H1 (cell line): Measurements from ENCODE around the gene RPL12. TPM values are rescaled to one million over a fixed set of nuclear protein-coding genes. Genes with fewer than 3 reads are reported as not detected.
A peak's percentile ranks its signal among the peaks of the same experiment; 100 is the strongest.

Source experiments
- CTCF ChIA-PET: fragments of 300-600 bp; sonication (Branson Sonifier 250); formaldehyde crosslinking; loops from one replicate; lab custom pipeline; 2021; ENCODE audit not compliant: partially characterized antibody; lab: Charles Lee
- POLR2A ChIA-PET: fragments of 300-600 bp; sonication (Branson Sonifier 250); formaldehyde crosslinking; loops from one replicate; lab custom pipeline; 2021; ENCODE audit warnings: inconsistent platforms; ENCODE audit not compliant: partially characterized antibody; lab: Charles Lee
- DNase-seq, 2 experiments: peaks; one replicate each; pipeline versions ENCODE4 v3.0.0 to v3.0.0-alpha.2; 2010 to 2022; ENCODE audit warnings: low spot score in 2 of 2, low read depth in 1 of 2, mixed read lengths in 1 of 2
- FAIRE-seq: peaks from 2 replicates; lab custom pipeline; 2011; peaks lifted over from hg19 to GRCh38; lab: Jason Lieb, UNC
- H2AFZ ChIP-seq: 2 replicates; pipeline ENCODE4 v1.8.1; 2012; ENCODE audit warnings: low read length, inconsistent platforms
- H2AK5ac ChIP-seq: 2 replicates; pipeline ENCODE4 v1.6.1; 2013; ENCODE audit warnings: low read depth, low read length
- H2BK120ac ChIP-seq: replicated peaks from 2 replicates; pipeline ENCODE3; 2013; ENCODE audit warnings: low read depth, low read length, inconsistent platforms
- H2BK12ac ChIP-seq: 2 replicates; pipeline ENCODE4 v1.6.1; 2013; ENCODE audit warnings: low read depth, low read length
- H2BK15ac ChIP-seq: 2 replicates; pipeline ENCODE4 v1.6.1; 2013; ENCODE audit warnings: low read length
- H2BK20ac ChIP-seq: 2 replicates; pipeline ENCODE4 v1.6.1; 2013; ENCODE audit warnings: low read length
- H2BK5ac ChIP-seq: 2 replicates; pipeline ENCODE4 v1.6.1; 2013; ENCODE audit warnings: low read depth, low read length
- H3K14ac ChIP-seq: 2 replicates; pipeline ENCODE4 v1.6.1; 2013; ENCODE audit warnings: inconsistent platforms; ENCODE audit not compliant: insufficient read length
- H3K18ac ChIP-seq: 2 replicates; pipeline ENCODE4 v1.6.1; 2013; ENCODE audit warnings: low read length; ENCODE audit errors: extremely low read depth
- H3K23ac ChIP-seq: 2 replicates; pipeline ENCODE4 v1.6.1; 2013; ENCODE audit warnings: inconsistent platforms; ENCODE audit not compliant: insufficient read length
- H3K23me2 ChIP-seq: 2 replicates; pipeline ENCODE4 v1.6.1; 2013; ENCODE audit warnings: low read depth, low read length
- H3K27ac ChIP-seq: 2 replicates; pipeline ENCODE4 v1.6.1; 2011; ENCODE audit warnings: low read depth, low read length, inconsistent platforms
- H3K27me3 ChIP-seq, 4 experiments: replicated peaks in 1 of 4; 1 replicate in 1 of 4; 2 replicates in 3 of 4; pipeline versions ENCODE4 v1.6.1 to v1.8.1; 2011 to 2013; ENCODE audit warnings: low read length in 3 of 4, mild to moderate bottlenecking in 3 of 4, inconsistent platforms in 2 of 4, mixed read lengths in 2 of 4, moderate library complexity in 1 of 4; ENCODE audit not compliant: control insufficient read depth in 3 of 4, insufficient read depth in 3 of 4; ENCODE audit errors: extremely low read depth in 1 of 4
- H3K36me3 ChIP-seq, 4 experiments: 2 replicates each; pipeline versions ENCODE4 v1.6.1 to v1.8.1; 2011 to 2013; ENCODE audit warnings: mild to moderate bottlenecking in 4 of 4, low read length in 3 of 4, moderate library complexity in 2 of 4, control low read depth in 1 of 4, inconsistent platforms in 1 of 4; ENCODE audit not compliant: insufficient read depth in 4 of 4, control insufficient read depth in 2 of 4
- H3K4ac ChIP-seq: replicated peaks from 2 replicates; pipeline ENCODE3; 2013; ENCODE audit warnings: low read length, low read depth, mixed read lengths, inconsistent platforms; ENCODE audit not compliant: insufficient read length
- H3K4me1 ChIP-seq, 4 experiments: replicated peaks in 1 of 4; 1 replicate in 1 of 4; 2 replicates in 3 of 4; pipeline versions ENCODE4 v1.6.1 to v1.8.1; 2011 to 2013; ENCODE audit warnings: low read length in 3 of 4, inconsistent platforms in 2 of 4, mixed read lengths in 1 of 4; ENCODE audit not compliant: insufficient read depth in 4 of 4, control insufficient read depth in 3 of 4
- H3K4me2 ChIP-seq, 2 experiments: 2 replicates each; pipeline versions ENCODE4 v1.6.1 to v1.8.1; 2011 to 2013; ENCODE audit warnings: low read depth in 2 of 2, low read length in 2 of 2, control low read depth in 1 of 2, inconsistent platforms in 1 of 2, mild to moderate bottlenecking in 1 of 2; ENCODE audit not compliant: insufficient read depth in 1 of 2
- H3K4me3 ChIP-seq, 4 experiments: fragments of 200-600, 300-600 bp in 1 of 4; sonication (generic), shearing (Covaris generic), sonication (Bioruptor Twin) in 1 of 4; 2 replicates each; pipeline versions ENCODE4 v1.5.1 to v1.8.1; 2011 to 2016; ENCODE audit warnings: low read length in 4 of 4, low read depth in 3 of 4, control low read depth in 2 of 4, inconsistent platforms in 2 of 4, mild to moderate bottlenecking in 2 of 4, mixed read lengths in 1 of 4, moderate library complexity in 1 of 4; ENCODE audit not compliant: insufficient read depth in 2 of 4; ENCODE audit errors: extremely low read depth in 1 of 4
- H3K56ac ChIP-seq: replicated peaks from 2 replicates; pipeline ENCODE3; 2013; ENCODE audit warnings: low read depth, mild to moderate bottlenecking, mixed read lengths, low read length, inconsistent platforms; ENCODE audit not compliant: insufficient read length
- H3K79me1 ChIP-seq: 2 replicates; pipeline ENCODE4 v1.6.1; 2013; ENCODE audit warnings: low read depth, low read length, control low read depth
- H3K79me2 ChIP-seq, 2 experiments: 2 replicates each; pipeline versions ENCODE4 v1.6.1 to v1.8.1; 2012 to 2013; ENCODE audit warnings: low read length in 2 of 2, mild to moderate bottlenecking in 2 of 2, inconsistent platforms in 1 of 2; ENCODE audit not compliant: insufficient read depth in 2 of 2, control insufficient read depth in 1 of 2
- H3K9ac ChIP-seq, 4 experiments: replicated peaks in 1 of 4; 1 replicate in 1 of 4; 2 replicates in 3 of 4; pipeline versions ENCODE4 v1.6.1 to v1.8.1; 2011 to 2013; ENCODE audit warnings: low read depth in 3 of 4, low read length in 3 of 4, control low read depth in 2 of 4, mild to moderate bottlenecking in 2 of 4, moderate library complexity in 2 of 4, inconsistent platforms in 1 of 4; ENCODE audit errors: extremely low read depth in 1 of 4
- H3K9me3 ChIP-seq, 2 experiments: 2 replicates each; pipeline versions ENCODE4 v1.6.1 to v1.8.1; 2012 to 2013; ENCODE audit warnings: mild to moderate bottlenecking in 2 of 2, moderate library complexity in 2 of 2, control low read depth in 1 of 2, inconsistent platforms in 1 of 2, low read depth in 1 of 2, low read length in 1 of 2, mixed read lengths in 1 of 2; ENCODE audit not compliant: insufficient read depth in 2 of 2
- H4K20me1 ChIP-seq, 2 experiments: replicated peaks in 1 of 2; 2 replicates each; pipeline versions ENCODE3 to v1.8.1; 2011 to 2013; ENCODE audit warnings: inconsistent platforms in 2 of 2, low read length in 2 of 2, mild to moderate bottlenecking in 1 of 2; ENCODE audit not compliant: insufficient read depth in 2 of 2, control insufficient read depth in 1 of 2
- H4K5ac ChIP-seq: 2 replicates; pipeline ENCODE4 v1.6.1; 2013; ENCODE audit warnings: low read length, low read depth, mixed read lengths, inconsistent platforms; ENCODE audit not compliant: insufficient read length
- H4K8ac ChIP-seq: 2 replicates; pipeline ENCODE4 v1.8.0; 2013; ENCODE audit warnings: mild to moderate bottlenecking, moderate library complexity, low read length, inconsistent platforms; ENCODE audit not compliant: insufficient read depth; ENCODE audit errors: extremely low read depth
- H4K91ac ChIP-seq: replicated peaks from 2 replicates; pipeline ENCODE3; 2013; ENCODE audit warnings: low read length, mixed read lengths, inconsistent platforms; ENCODE audit not compliant: insufficient read length
- BCL11A ChIP-seq, 2 experiments: IDR thresholded peaks; one replicate each; pipeline ENCODE4 v1.6.1; 2011; ENCODE audit warnings: low read depth in 2 of 2, low read length in 2 of 2, mild to moderate bottlenecking in 2 of 2
- CHD2 ChIP-seq: IDR thresholded peaks from 2 replicates; pipeline ENCODE4 v1.6.1; 2012; ENCODE audit warnings: low read length, improper control_type of control experiment
- EGR1 ChIP-seq: IDR thresholded peaks from 2 replicates; pipeline ENCODE4 v1.6.1; 2011; ENCODE audit warnings: low read depth, low read length, borderline replicate concordance
- HDAC2 ChIP-seq, 2 experiments: fragments of 300-600 bp in 1 of 2; sonication (generic) in 1 of 2; IDR thresholded peaks; 2 replicates each; pipeline ENCODE4 v1.6.1; 2011 to 2012; ENCODE audit warnings: low read depth in 2 of 2, low read length in 2 of 2, mild to moderate bottlenecking in 2 of 2, moderate library complexity in 2 of 2, borderline replicate concordance in 1 of 2, inconsistent platforms in 1 of 2
- NRF1 ChIP-seq: IDR thresholded peaks from 2 replicates; pipeline ENCODE4 v1.6.1; 2011; ENCODE audit warnings: mild to moderate bottlenecking, low read depth, low read length, improper control_type of control experiment
- POLR2A ChIP-seq, 2 experiments: IDR thresholded peaks; 1 replicate in 1 of 2; 2 replicates in 1 of 2; pipeline ENCODE4 v1.6.1; 2011; ENCODE audit warnings: low read depth in 2 of 2, low read length in 2 of 2, mild to moderate bottlenecking in 2 of 2; ENCODE audit errors: control extremely low read depth in 1 of 2
- POLR2AphosphoS5 ChIP-seq: IDR thresholded peaks from 2 replicates; pipeline ENCODE4 v1.6.1; 2011; ENCODE audit warnings: low read depth, low read length
- RXRA ChIP-seq: IDR thresholded peaks from 2 replicates; pipeline ENCODE4 v1.6.1; 2011; ENCODE audit warnings: low read depth, mild to moderate bottlenecking, low read length, moderate library complexity; ENCODE audit not compliant: insufficient read depth
- SAP30 ChIP-seq: fragments of 300-600 bp; sonication (generic); IDR thresholded peaks from 2 replicates; pipeline ENCODE4 v1.7.1; 2012; ENCODE audit warnings: low read length, moderate library complexity, mild to moderate bottlenecking, inconsistent platforms; ENCODE audit not compliant: insufficient read depth, insufficient replicate concordance
- TAF7 ChIP-seq: optimal IDR thresholded peaks from 2 replicates; pipeline ENCODE3; 2011; ENCODE audit warnings: low read depth, mild to moderate bottlenecking, inconsistent platforms, low read length, moderate library complexity, borderline replicate concordance
- WGBS, 2 experiments: shearing (Covaris generic) in 1 of 2; methylation state at CpG; one replicate each; pipeline versions ENCODE4 v1.1.6 to v1.1.7; 2013 to 2015; ENCODE audit warnings: low lambda C conversion rate in 2 of 2, mixed read lengths in 2 of 2, inconsistent platforms in 1 of 2, low coverage in 1 of 2, missing lambda C conversion rate in 1 of 2; ENCODE audit not compliant: insufficient replicate concordance in 2 of 2, insufficient coverage in 1 of 2, insufficient read length in 1 of 2; ENCODE audit errors: extremely low coverage in 1 of 2, missing lambda C conversion rate in 1 of 2; 5-methylcytosine and 5-hydroxymethylcytosine counted together
- polyA plus RNA-seq, 7 experiments: library from polyadenylated mRNA; depleted of rRNA in 3 of 7; stranded (reverse) in 5 of 7; unstranded in 2 of 7; fragments of >200 nt in 5 of 7; fragments of 200-250 nt in 2 of 7; gene quantifications; 1 replicate in 5 of 7; 2 replicates in 1 of 7; 4 replicates in 1 of 7; pipeline versions ENCODE4 v1.2.1 to v1.2.3, GENCODE V29; 2011 to 2013; ENCODE audit warnings: missing spikeins in 2 of 7, mixed read lengths in 2 of 7
- total RNA-seq: library from RNA; stranded (reverse); fragmentation: NEBNext Ultra II Directional; extraction: Animal tissue kit (Norgen Biotek cat#: 25700); gene quantifications from 2 replicates; pipeline ENCODE4 v1.2.1, GENCODE V29; 2021
- TF ChIP-seq, protein P1 (sequence below): IDR thresholded peaks from 2 replicates; pipeline ENCODE4 v1.6.1; 2011; ENCODE audit warnings: low read depth, mild to moderate bottlenecking, low read length; ENCODE audit not compliant: insufficient read depth

Gene RPL12
- total and polyA plus RNA-seq, 2 of the 8 experiments (the other 6 are each of a cell fraction or from before 2014, with no cell fraction given) = 1,993 to 4,892 TPM

DNA sequence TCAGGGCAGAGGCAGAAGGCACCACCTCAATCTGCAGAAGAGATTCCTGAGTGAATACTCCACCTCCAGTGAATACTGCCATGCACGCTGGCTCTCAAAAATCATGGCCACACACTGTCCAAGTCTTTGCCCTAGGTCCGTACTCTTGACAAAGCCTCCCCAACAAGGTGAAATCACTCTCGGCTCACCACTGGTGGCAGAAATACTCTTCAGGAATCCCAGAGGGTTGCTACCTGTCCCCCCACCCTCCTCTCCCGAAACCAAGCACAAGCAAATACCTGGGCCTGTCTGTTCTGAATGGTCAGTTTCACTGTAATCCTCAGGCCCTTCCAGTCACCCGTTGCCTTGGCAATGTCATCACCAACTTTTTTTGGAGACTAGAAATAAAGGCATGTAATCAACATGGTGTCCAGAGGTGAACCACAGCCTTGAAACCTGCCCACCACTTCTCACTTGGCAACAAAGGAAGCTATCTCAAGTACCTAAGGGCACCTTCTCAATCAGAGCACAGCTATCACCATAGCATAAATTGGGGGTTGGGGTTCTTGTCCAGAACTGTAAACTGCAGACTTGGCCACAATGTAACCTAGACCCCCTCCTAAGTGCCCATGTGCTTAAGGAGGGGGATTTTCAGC is 1.8 kb downstream of the RPL12 start:
- H3K36me3 ChIP-seq = peaks cover 36 to 63% (median 49%) of the 10 kb centered on the region in 4 experiments
- H3K79me2 ChIP-seq = peaks cover 17 to 38% of the 10 kb centered on the region in 2 experiments
- no peak overlapping the region for H2BK12ac ChIP-seq
- ChIA-PET CTCF (interaction anchor here (1.2 kb wide), 1 partner anchor 78 kb away, joined by 3 read pairs; no protein-coding TSS in a partner anchor), POLR2A (interaction anchor here (0.7 to 9.0 kb wide), 30 partner anchors 9 to 474 kb away, joined by 3 to 125 read pairs (median 6); partner anchors contain the start of genes SLC2A8, TTC16 and ZNF79)
- no peak overlapping the region for H2AFZ ChIP-seq
- 66% methylated on average over 5 of the region's 5 CpGs; no CpG with 5 or more reads in 1 of the 2 experiments for WGBS, 2 experiments
- peaks cover 7% of the 10 kb centered on the region; the same call in 1 of the 2 replicates for H3K79me1 ChIP-seq
- H3K9ac ChIP-seq = peak overlapping the region; percentile 92 to 99 (median 98)
- H3K18ac ChIP-seq = no peak overlapping the region
- H2AK5ac ChIP-seq = no peak overlapping the region
- H4K91ac ChIP-seq = no peak overlapping the region
- peak overlapping the region; percentile 85 to 99 (median 88) for H3K4me3 ChIP-seq
- peak overlapping the region; percentile 73; the same call in 1 of the 2 replicates for H2BK5ac ChIP-seq
- peaks cover 0 to 6% (median 4%) of the 10 kb centered on the region in 4 experiments; a peak in 4 of 7 replicates for H3K4me1 ChIP-seq
- peaks cover 19% of the 10 kb centered on the region for H3K23me2 ChIP-seq
- H3K9me3 ChIP-seq = 0 out of 4 replicates have a peak, but pooled peaks cover 0 to 1% of the 10 kb centered on the region in 2 experiments
- H4K5ac ChIP-seq = no peak overlapping the region
- H3K27me3 ChIP-seq = no peaks in the 10 kb centered on the region
- H3K4ac ChIP-seq = no peak overlapping the region
- no peak overlapping the region for H2BK20ac ChIP-seq
- peaks cover 20 to 27% of the 10 kb centered on the region in 2 experiments for H4K20me1 ChIP-seq
- no peak overlapping the region for H3K23ac ChIP-seq
- no peak overlapping the region for H4K8ac ChIP-seq
- no peak overlapping the region for H2BK15ac ChIP-seq
- peak overlapping the region; percentile 95 to 100 for H3K4me2 ChIP-seq
- no peak overlapping the region for H3K14ac ChIP-seq
- FAIRE-seq (no peak), DNase-seq (no peak)
- no peak overlapping the region for H3K56ac ChIP-seq
- peak overlapping the region; percentile 56 for H3K27ac ChIP-seq
- H2BK120ac ChIP-seq = no peak overlapping the region
- peak; percentile 27 for TF ChIP-seq SAP30
- TF ChIP-seq POLR2AphosphoS5 = peak; percentile 19; the same call in 1 of the 2 replicates
- TF ChIP-seq HDAC2 (IDR thresholded peaks at IDR 0.05; ENCODE audit: borderline replicate concordance in 1 of 2, low read depth in 2 of 2, low read length in 2 of 2) = no peak
- no peak for TF ChIP-seq NRF1
- no peak for TF ChIP-seq CHD2
- TF ChIP-seq, protein P1, sequence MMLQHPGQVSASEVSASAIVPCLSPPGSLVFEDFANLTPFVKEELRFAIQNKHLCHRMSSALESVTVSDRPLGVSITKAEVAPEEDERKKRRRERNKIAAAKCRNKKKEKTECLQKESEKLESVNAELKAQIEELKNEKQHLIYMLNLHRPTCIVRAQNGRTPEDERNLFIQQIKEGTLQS = no peak
- TF ChIP-seq RXRA = no peak
- TF ChIP-seq TAF7 = peak; percentile 71
- TF ChIP-seq POLR2A (IDR thresholded peaks at IDR 0.05; ENCODE audit: control extremely low read depth in 1 of 2, low read depth in 2 of 2, low read length in 2 of 2) = peak in 1 of 2 experiments; percentile 65; a peak in 1 of 3 replicates
- no peak for TF ChIP-seq EGR1
- no peak for TF ChIP-seq BCL11A (IDR thresholded peaks at IDR 0.05; ENCODE audit: low read depth in 2 of 2, low read length in 2 of 2)
